OCI-LY1 (cell line): Measurements from ENCODE around the gene TEC.

Experiments used
- H2AFZ ChIP-seq: fragments of 200-600 bp; sonication (generic), shearing (Covaris generic); 2 replicates; pipeline ENCODE4 v1.6.0; 2014; ENCODE audit warnings: antibody characterized with exemption, mild to moderate bottlenecking, low read length
- H3F3A ChIP-seq: fragments of 200-600 bp; sonication (generic), shearing (Covaris generic); 2 replicates; pipeline ENCODE4 v1.6.0; 2014; ENCODE audit warnings: mild to moderate bottlenecking, antibody characterized with exemption, low read length, moderate library complexity; ENCODE audit not compliant: insufficient read depth
- H3K27ac ChIP-seq: fragments of 200-600 bp; sonication (generic); 2 replicates; pipeline ENCODE4 v1.5.1; 2014; ENCODE audit warnings: low read length, mixed run types, mild to moderate bottlenecking, low read depth; ENCODE audit not compliant: poor library complexity, severe bottlenecking
- H3K27me3 ChIP-seq: fragments of 200-600 bp; sonication (generic); 2 replicates; pipeline ENCODE4 v1.6.0; 2014; ENCODE audit warnings: antibody characterized with exemption, mild to moderate bottlenecking, low read length, moderate library complexity; ENCODE audit not compliant: insufficient read depth
- H3K36me3 ChIP-seq: fragments of 200-600 bp; sonication (generic); 2 replicates; pipeline ENCODE4 v1.6.1; 2014; ENCODE audit warnings: mild to moderate bottlenecking, antibody characterized with exemption, low read length, moderate library complexity, mixed read lengths; ENCODE audit not compliant: insufficient read depth
- H3K4me1 ChIP-seq: fragments of 200-600 bp; sonication (generic); 2 replicates; pipeline ENCODE4 v1.5.1; 2014; ENCODE audit warnings: mild to moderate bottlenecking, low read length, moderate library complexity; ENCODE audit not compliant: insufficient read depth, severe bottlenecking
- H3K4me2 ChIP-seq: fragments of 200-600 bp; sonication (generic), shearing (Covaris generic); 2 replicates; pipeline ENCODE4 v1.6.1; 2014; ENCODE audit warnings: low read length
- H3K4me3 ChIP-seq: fragments of 200-600 bp; sonication (generic); 2 replicates; pipeline ENCODE4 v1.5.1; 2014; ENCODE audit warnings: low read length, low read depth, mild to moderate bottlenecking, mixed read lengths; ENCODE audit not compliant: poor library complexity, severe bottlenecking
- H3K79me2 ChIP-seq: fragments of 200-600 bp; shearing (Covaris generic); 2 replicates; pipeline ENCODE4 v1.6.1; 2016; ENCODE audit warnings: mixed run types, low read length, mixed read lengths; ENCODE audit not compliant: insufficient read depth
- H3K9ac ChIP-seq: fragments of 200-600 bp; sonication (generic), shearing (Covaris generic); 2 replicates; pipeline ENCODE4 v1.6.1; 2014; ENCODE audit warnings: mild to moderate bottlenecking, low read length, mixed read lengths
- H3K9me2 ChIP-seq: fragments of 200-600 bp; sonication (generic), shearing (Covaris generic); 2 replicates; pipeline ENCODE4 v1.6.1; 2014; ENCODE audit warnings: low read depth, mild to moderate bottlenecking, low read length, mixed read lengths
- H3K9me3 ChIP-seq: fragments of 200-600 bp; shearing (Covaris generic); 2 replicates; pipeline ENCODE4 v1.6.1; 2014; ENCODE audit warnings: low read length, mixed read lengths
- H4K20me1 ChIP-seq: fragments of 200-600 bp; sonication (generic), shearing (Covaris generic); 2 replicates; pipeline ENCODE4 v1.6.0; 2016; ENCODE audit warnings: mild to moderate bottlenecking, low read length; ENCODE audit not compliant: insufficient read depth
- CTCF ChIP-seq: fragments of 200-600 bp; sonication (generic), shearing (Covaris generic); IDR thresholded peaks from 2 replicates; pipeline ENCODE4 v1.5.1; 2017; ENCODE audit warnings: mild to moderate bottlenecking, antibody characterized with exemption, low read length, moderate library complexity, mixed read lengths
- EZH2 ChIP-seq: fragments of 200-600 bp; sonication (generic), shearing (Covaris generic); IDR thresholded peaks from 2 replicates; pipeline ENCODE4 v1.8.0; 2017; ENCODE audit warnings: borderline replicate concordance, mixed run types, mild to moderate bottlenecking, antibody characterized with exemption, low read length, moderate library complexity, mixed read lengths

The TEC gene

DNA sequence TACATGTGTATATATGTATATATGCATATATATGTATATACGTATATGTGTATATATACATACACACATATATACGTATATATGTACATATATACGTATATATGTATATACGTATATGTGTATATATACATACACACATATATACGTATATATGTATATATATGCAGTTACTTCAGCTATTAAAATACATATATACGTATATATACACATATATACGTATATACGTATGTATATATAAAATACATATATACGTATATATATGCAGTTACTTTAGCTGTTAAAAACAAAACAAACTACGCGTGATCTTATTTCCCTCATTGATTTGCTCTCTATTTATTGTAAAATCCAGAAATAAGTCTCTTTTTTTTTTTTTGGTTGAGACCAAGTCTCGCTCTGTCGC lies 149.5 kb downstream of the TEC start:
- Histone ChIP-seq H3K27me3 (peaks cover 5% of the 10 kb centered on the region; the same call in 1 of the 2 replicates), H3K9ac (no peak overlapping the region), H2AFZ (no peak overlapping the region), H3K79me2 (no peaks in the 10 kb centered on the region), H3K9me2 (no peaks in the 10 kb centered on the region), H3K9me3 (no peaks in the 10 kb centered on the region), H3K4me3 (no peak overlapping the region), H3F3A (no peaks in the 10 kb centered on the region), H3K36me3 (no peaks in the 10 kb centered on the region), H3K4me1 (no peaks in the 10 kb centered on the region), H3K27ac (no peak overlapping the region), H3K4me2 (no peak overlapping the region), H4K20me1 (no peaks in the 10 kb centered on the region)
- TF ChIP-seq CTCF (no peak), EZH2 (no peak)

DNA sequence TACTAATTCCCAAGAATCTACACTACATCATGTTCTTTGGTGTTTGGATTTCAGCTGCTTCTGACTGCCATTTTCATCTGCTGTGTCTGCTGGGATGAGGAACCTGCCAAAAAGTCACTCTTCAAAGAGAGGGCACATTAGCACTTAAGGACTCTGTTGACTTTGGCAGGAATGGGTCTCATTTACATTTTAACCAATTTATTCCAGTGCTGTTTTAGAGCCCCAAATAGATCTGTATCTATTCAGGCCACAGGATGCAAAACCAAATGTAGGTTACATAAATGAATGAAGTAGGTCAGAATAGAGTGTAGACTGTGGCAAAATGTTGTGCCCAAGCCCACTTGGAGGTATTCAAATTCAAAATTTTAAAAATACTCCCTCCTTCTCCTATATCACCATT lies 150.0 kb downstream of the TEC start:
- no peaks in the 10 kb centered on the region for H3K4me1 ChIP-seq

GRCh38 chr4:48118081-48118480 lies 151.6 kb downstream of the TEC start:
- no peaks in the 10 kb centered on the region for H3K9me2 ChIP-seq
- no peak overlapping the region for H3K4me2 ChIP-seq
- TF ChIP-seq CTCF (no peak), EZH2 (no peak)

More for the DNA sequence above, 150.0 kb downstream of the TEC start:
- H3F3A ChIP-seq, result no peaks in the 10 kb centered on the region
- H3K9me3 ChIP-seq, result no peaks in the 10 kb centered on the region
- no peak overlapping the region for H2AFZ ChIP-seq
- no peak overlapping the region for H3K27ac ChIP-seq
- no peaks in the 10 kb centered on the region for H3K36me3 ChIP-seq
- H3K4me3 ChIP-seq, result no peak overlapping the region
- H3K9me2 ChIP-seq, result no peaks in the 10 kb centered on the region
- peaks cover 5% of the 10 kb centered on the region; the same call in 1 of the 2 replicates for H3K27me3 ChIP-seq
- no peaks in the 10 kb centered on the region for H3K79me2 ChIP-seq
- TF ChIP-seq CTCF (no peak), EZH2 (no peak)
- H3K4me2 ChIP-seq, result no peak overlapping the region
- H3K9ac ChIP-seq, result no peak overlapping the region
- no peaks in the 10 kb centered on the region for H4K20me1 ChIP-seq

More at GRCh38 chr4:48118081-48118480, 151.6 kb downstream of the TEC start:
- no peaks in the 10 kb centered on the region for H3K36me3 ChIP-seq
- no peak overlapping the region for H3K27ac ChIP-seq
- no peaks in the 10 kb centered on the region for H3K9me3 ChIP-seq
- H3K4me1 ChIP-seq, result no peaks in the 10 kb centered on the region
- H4K20me1 ChIP-seq, result no peaks in the 10 kb centered on the region
- H3K27me3 ChIP-seq, result peaks cover 5% of the 10 kb centered on the region; the same call in 1 of the 2 replicates
- no peak overlapping the region for H3K9ac ChIP-seq
- H3F3A ChIP-seq, result no peaks in the 10 kb centered on the region
- H3K4me3 ChIP-seq, result no peak overlapping the region
- H2AFZ ChIP-seq, result no peak overlapping the region
- H3K79me2 ChIP-seq, result no peaks in the 10 kb centered on the region
